HG02588 (cell line): Measurements from ENCODE around the gene RBSN.
"Not testable (repeated sequence)": the region's sequence is repeated elsewhere in the genome, so short reads cannot be mapped to it uniquely, and the experiment has no call there.

Source experiments
- ATAC-seq: cut with Tn5 transposase; IDR thresholded peaks from one replicate; pipeline ENCODE4 v1.9.1; 2021; ENCODE audit warnings: mild to moderate bottlenecking, moderate library complexity; ENCODE audit not compliant: unreplicated experiment

The RBSN gene

GRCh38 chr3:15098503-15099363 is at the start of gene RBSN:
Gene RBSN (minus strand): TSS chr3:15099148. CDS start chr3:15096120, 3,028 bp downstream.
- peak; percentile 88 for ATAC-seq

GRCh38 chr3:15148614-15149013 is 49.7 kb upstream of the RBSN start:
- ATAC-seq = no peak

- ATAC-seq = not testable (repeated sequence)
Measured at GRCh38 chr3:15136885-15137284, 37.9 kb upstream of the RBSN start.

- not testable (repeated sequence) for ATAC-seq
Measured at GRCh38 chr3:15134968-15135367, 36.0 kb upstream of the RBSN start.

GRCh38 chr3:15128403-15128802 is 29.5 kb upstream of the RBSN start:
- not testable (repeated sequence) for ATAC-seq

GRCh38 chr3:15126975-15127374 is 28.0 kb upstream of the RBSN start:
- ATAC-seq = not testable (repeated sequence)

GRCh38 chr3:15122398-15122797 is 23.4 kb upstream of the RBSN start:
- ATAC-seq = no peak

GRCh38 chr3:15121936-15122335 is 23.0 kb upstream of the RBSN start:
- no peak for ATAC-seq

- ATAC-seq = no peak
Measured at GRCh38 chr3:15120986-15121385, 22.0 kb upstream of the RBSN start.

GRCh38 chr3:15117011-15117410 is 18.1 kb upstream of the RBSN start:
- no peak for ATAC-seq

GRCh38 chr3:15116032-15116669 is 17.2 kb upstream of the RBSN start:
- ATAC-seq = no peak

GRCh38 chr3:15114466-15115358 is 15.8 kb upstream of the RBSN start:
- no peak for ATAC-seq

GRCh38 chr3:15113884-15114283 is 14.9 kb upstream of the RBSN start:
- ATAC-seq = no peak

- ATAC-seq = no peak
Measured at GRCh38 chr3:15113471-15113870, 14.5 kb upstream of the RBSN start.

GRCh38 chr3:15112011-15112410 is 13.1 kb upstream of the RBSN start:
- no peak for ATAC-seq

- ATAC-seq = no peak
Measured at GRCh38 chr3:15110206-15110605, 11.3 kb upstream of the RBSN start.

- no peak for ATAC-seq
Measured at GRCh38 chr3:15108869-15109268, 9.9 kb upstream of the RBSN start.

GRCh38 chr3:15108082-15108545 is 9.2 kb upstream of the RBSN start:
- peak; percentile 76 for ATAC-seq

GRCh38 chr3:15107075-15107947 is 8.4 kb upstream of the RBSN start:
- ATAC-seq = no peak

- no peak for ATAC-seq
Measured at GRCh38 chr3:15102836-15103235, 3.9 kb upstream of the RBSN start.
